ENCODE results near the gene CLTRN.

Gene CLTRN

GRCh38 chrX:15681433-15681832 is 16.8 kb upstream of the CLTRN start:
- Histone ChIP-seq H3K9ac (ENCODE audit: low read length) (no peak overlapping the region), H3K23ac (ENCODE audit: low read length) (no peak overlapping the region), H3K18ac (ENCODE audit: low read length) (no peak overlapping the region), H4K91ac (ENCODE audit: low read depth, low read length) (no peak overlapping the region), H2BK5ac (ENCODE audit: low read depth, low read length, poor library complexity) (no peak overlapping the region), H2AK5ac (ENCODE audit: low read length) (no peak overlapping the region), H3K9me3 (ENCODE audit: insufficient read depth, low read depth, low read length) (no peaks in the 10 kb centered on the region), H3K4me1 (ENCODE audit: control insufficient read depth in 1 of 2, insufficient read depth in 2 of 2, low read length in 2 of 2) (no peaks in the 10 kb centered on the region), H4K8ac (ENCODE audit: low read depth, low read length) (no peak overlapping the region), H3K79me2 (ENCODE audit: control insufficient read depth, insufficient read depth, low read length, poor library complexity) (no peaks in the 10 kb centered on the region), H3K27me3 (ENCODE audit: insufficient read depth, low read length) (no peaks in the 10 kb centered on the region), H3K4ac (ENCODE audit: low read depth, low read length) (no peak overlapping the region), H4K12ac (ENCODE audit: low read depth, low read length) (no peak overlapping the region), H3K4me3 (ENCODE audit: low read depth, low read length) (no peak overlapping the region), H3K36me3 (ENCODE audit: control insufficient read depth in 1 of 2, insufficient read depth in 2 of 2, low read length in 2 of 2) (peaks cover 0 to 6% of the 10 kb centered on the region in 2 experiments), H2BK12ac (ENCODE audit: low read length) (no peak overlapping the region), H2AFZ (ENCODE audit: insufficient read depth, low read length, poor library complexity) (no peak overlapping the region), H3K27ac (ENCODE audit: low read depth, low read length) (no peak overlapping the region), H3K79me1 (ENCODE audit: low read length) (no peaks in the 10 kb centered on the region), H2BK120ac (ENCODE audit: insufficient read depth, low read length, poor library complexity) (no peak overlapping the region), H3K14ac (ENCODE audit: low read length) (no peak overlapping the region), H3K4me2 (ENCODE audit: low read length) (no peak overlapping the region)
- no CpG with 5 or more reads among the region's 3 CpGs for WGBS (ENCODE audit: extremely low coverage, insufficient coverage, insufficient read length)
- DNase-seq, result no peak

- Histone ChIP-seq H3K4ac (ENCODE audit: low read depth, low read length) (no peak overlapping the region), H3K14ac (ENCODE audit: low read length) (no peak overlapping the region), H2AK5ac (ENCODE audit: low read length) (no peak overlapping the region), H2BK120ac (ENCODE audit: insufficient read depth, low read length, poor library complexity) (no peak overlapping the region), H4K91ac (ENCODE audit: low read depth, low read length) (no peak overlapping the region), H2AFZ (ENCODE audit: insufficient read depth, low read length, poor library complexity) (no peak overlapping the region), H4K12ac (ENCODE audit: low read depth, low read length) (no peak overlapping the region), H3K9me3 (ENCODE audit: insufficient read depth, low read depth, low read length) (no peaks in the 10 kb centered on the region), H3K23ac (ENCODE audit: low read length) (no peak overlapping the region), H3K36me3 (ENCODE audit: control insufficient read depth in 1 of 2, insufficient read depth in 2 of 2, low read length in 2 of 2) (peaks cover 0 to 6% of the 10 kb centered on the region in 2 experiments), H2BK12ac (ENCODE audit: low read length) (no peak overlapping the region), H2BK5ac (ENCODE audit: low read depth, low read length, poor library complexity) (no peak overlapping the region), H3K79me2 (ENCODE audit: control insufficient read depth, insufficient read depth, low read length, poor library complexity) (peaks cover 3% of the 10 kb centered on the region), H3K27me3 (ENCODE audit: insufficient read depth, low read length) (no peaks in the 10 kb centered on the region), H4K8ac (ENCODE audit: low read depth, low read length) (no peak overlapping the region), H3K27ac (ENCODE audit: low read depth, low read length) (no peak overlapping the region), H3K4me2 (ENCODE audit: low read length) (no peak overlapping the region), H3K9ac (ENCODE audit: low read length) (no peak overlapping the region), H3K4me3 (ENCODE audit: low read depth, low read length) (no peak overlapping the region), H3K18ac (ENCODE audit: low read length) (no peak overlapping the region), H3K79me1 (ENCODE audit: low read length) (peaks cover 2% of the 10 kb centered on the region), H3K4me1 (ENCODE audit: control insufficient read depth in 1 of 2, insufficient read depth in 2 of 2, low read length in 2 of 2) (no peaks in the 10 kb centered on the region)
- DNase-seq, result no peak
- WGBS (ENCODE audit: extremely low coverage, insufficient coverage, insufficient read length), result no CpG with 5 or more reads among the region's 6 CpGs
Observed at GRCh38 chrX:15680401-15680800, 15.8 kb upstream of the CLTRN start.

GRCh38 chrX:15679246-15679645 is 14.6 kb upstream of the CLTRN start:
- no peaks in the 10 kb centered on the region for H3K4me1 ChIP-seq (ENCODE audit: control insufficient read depth in 1 of 2, insufficient read depth in 2 of 2, low read length in 2 of 2)
- H3K23ac ChIP-seq (ENCODE audit: low read length), result no peak overlapping the region
- H3K27me3 ChIP-seq (ENCODE audit: insufficient read depth, low read length), result no peaks in the 10 kb centered on the region
- H3K36me3 ChIP-seq (ENCODE audit: control insufficient read depth in 1 of 2, insufficient read depth in 2 of 2, low read length in 2 of 2), result peaks cover 0 to 6% of the 10 kb centered on the region in 2 experiments
- H3K18ac ChIP-seq (ENCODE audit: low read length), result no peak overlapping the region
- no peak overlapping the region for H4K91ac ChIP-seq (ENCODE audit: low read depth, low read length)
- H3K79me1 ChIP-seq (ENCODE audit: low read length), result peaks cover 8% of the 10 kb centered on the region
- peak overlapping the region; percentile 27 for H3K4ac ChIP-seq (ENCODE audit: low read depth, low read length)
- H3K9ac ChIP-seq (ENCODE audit: low read length), result no peak overlapping the region
- no peak for DNase-seq
- no CpG with 5 or more reads among the region's 6 CpGs for WGBS (ENCODE audit: extremely low coverage, insufficient coverage, insufficient read length)
- no peak overlapping the region for H3K14ac ChIP-seq (ENCODE audit: low read length)
- H2AK5ac ChIP-seq (ENCODE audit: low read length), result no peak overlapping the region
- H4K12ac ChIP-seq (ENCODE audit: low read depth, low read length), result no peak overlapping the region
- H3K4me3 ChIP-seq (ENCODE audit: low read depth, low read length), result no peak overlapping the region
- H2BK120ac ChIP-seq (ENCODE audit: insufficient read depth, low read length, poor library complexity), result no peak overlapping the region
- H2AFZ ChIP-seq (ENCODE audit: insufficient read depth, low read length, poor library complexity), result no peak overlapping the region
- no peak overlapping the region for H3K27ac ChIP-seq (ENCODE audit: low read depth, low read length)
- no peak overlapping the region for H2BK12ac ChIP-seq (ENCODE audit: low read length)
- H3K4me2 ChIP-seq (ENCODE audit: low read length), result no peak overlapping the region
- peaks cover 4% of the 10 kb centered on the region for H3K79me2 ChIP-seq (ENCODE audit: control insufficient read depth, insufficient read depth, low read length, poor library complexity)
- H2BK5ac ChIP-seq (ENCODE audit: low read depth, low read length, poor library complexity), result no peak overlapping the region
- no peaks in the 10 kb centered on the region for H3K9me3 ChIP-seq (ENCODE audit: insufficient read depth, low read depth, low read length)
- no peak overlapping the region for H4K8ac ChIP-seq (ENCODE audit: low read depth, low read length)

- no peak overlapping the region for H3K18ac ChIP-seq (ENCODE audit: low read length)
- H2BK12ac ChIP-seq (ENCODE audit: low read length), result no peak overlapping the region
- H2BK5ac ChIP-seq (ENCODE audit: low read depth, low read length, poor library complexity), result no peak overlapping the region
- H3K9me3 ChIP-seq (ENCODE audit: insufficient read depth, low read depth, low read length), result no peaks in the 10 kb centered on the region
- H4K91ac ChIP-seq (ENCODE audit: low read depth, low read length), result no peak overlapping the region
- H3K79me1 ChIP-seq (ENCODE audit: low read length), result peaks cover 8% of the 10 kb centered on the region
- H3K4me1 ChIP-seq (ENCODE audit: control insufficient read depth in 1 of 2, insufficient read depth in 2 of 2, low read length in 2 of 2), result no peaks in the 10 kb centered on the region
- peaks cover 4% of the 10 kb centered on the region for H3K79me2 ChIP-seq (ENCODE audit: control insufficient read depth, insufficient read depth, low read length, poor library complexity)
- H3K36me3 ChIP-seq (ENCODE audit: control insufficient read depth in 1 of 2, insufficient read depth in 2 of 2, low read length in 2 of 2), result peaks cover 0 to 6% of the 10 kb centered on the region in 2 experiments
- H3K23ac ChIP-seq (ENCODE audit: low read length), result no peak overlapping the region
- H3K4me2 ChIP-seq (ENCODE audit: low read length), result no peak overlapping the region
- H3K4ac ChIP-seq (ENCODE audit: low read depth, low read length), result no peak overlapping the region
- no peak overlapping the region for H3K14ac ChIP-seq (ENCODE audit: low read length)
- no peak overlapping the region for H2BK120ac ChIP-seq (ENCODE audit: insufficient read depth, low read length, poor library complexity)
- no peak overlapping the region for H3K4me3 ChIP-seq (ENCODE audit: low read depth, low read length)
- H4K8ac ChIP-seq (ENCODE audit: low read depth, low read length), result no peak overlapping the region
- WGBS (ENCODE audit: extremely low coverage, insufficient coverage, insufficient read length), result no CpG with 5 or more reads among the region's 2 CpGs
- no peaks in the 10 kb centered on the region for H3K27me3 ChIP-seq (ENCODE audit: insufficient read depth, low read length)
- no peak for DNase-seq
- no peak overlapping the region for H2AFZ ChIP-seq (ENCODE audit: insufficient read depth, low read length, poor library complexity)
- H3K9ac ChIP-seq (ENCODE audit: low read length), result no peak overlapping the region
- H2AK5ac ChIP-seq (ENCODE audit: low read length), result no peak overlapping the region
- H4K12ac ChIP-seq (ENCODE audit: low read depth, low read length), result no peak overlapping the region
- no peak overlapping the region for H3K27ac ChIP-seq (ENCODE audit: low read depth, low read length)
Observed at GRCh38 chrX:15678339-15678738, 13.7 kb upstream of the CLTRN start.

All from trophoblast cell (in vitro differentiated cells and primary cell).